GM23248 (cell line): ENCODE data around the gene RXRA. TPM values are rescaled to one million over a fixed set of nuclear protein-coding genes. Genes with fewer than 3 reads are reported as not detected.

ENCODE experiments used
- DNase-seq: peaks from one replicate; pipeline ENCODE4 v3.0.0-alpha.2; 2015
- H2AFZ ChIP-seq: fragments of 200-600 bp; sonication (generic); 2 replicates; pipeline ENCODE4 v1.6.1; 2016; ENCODE audit warnings: antibody characterized with exemption
- H3F3A ChIP-seq: fragments of 200-600 bp; sonication (generic); 2 replicates; pipeline ENCODE4 v1.6.1; 2016; ENCODE audit warnings: mild to moderate bottlenecking, antibody characterized with exemption, mixed run types; ENCODE audit not compliant: insufficient read depth
- H3K27ac ChIP-seq: fragments of 200-600 bp; sonication (generic); 2 replicates; pipeline ENCODE4 v1.5.1; 2016; ENCODE audit warnings: mild to moderate bottlenecking
- H3K27me3 ChIP-seq: fragments of 200-600 bp; sonication (generic); replicated peaks from 2 replicates; pipeline ENCODE4 v1.6.1; 2016; ENCODE audit warnings: mild to moderate bottlenecking; ENCODE audit not compliant: insufficient read depth
- H3K36me3 ChIP-seq: fragments of 200-600 bp; sonication (generic); 2 replicates; pipeline ENCODE4 v1.6.1; 2016; ENCODE audit warnings: low read depth, mild to moderate bottlenecking
- H3K4me1 ChIP-seq: fragments of 200-600 bp; sonication (generic); 2 replicates; pipeline ENCODE4 v1.6.1; 2016; ENCODE audit warnings: mild to moderate bottlenecking; ENCODE audit not compliant: insufficient read depth
- H3K4me2 ChIP-seq: fragments of 200-600 bp; sonication (generic); one replicate; pipeline ENCODE4 v1.6.1; 2016; ENCODE audit warnings: mild to moderate bottlenecking; ENCODE audit not compliant: unreplicated experiment
- H3K4me3 ChIP-seq: fragments of 200-600 bp; sonication (generic); 2 replicates; pipeline ENCODE4 v1.5.1; 2016; ENCODE audit warnings: mild to moderate bottlenecking
- H3K79me2 ChIP-seq: fragments of 200-600 bp; sonication (generic); 2 replicates; pipeline ENCODE4 v1.6.1; 2016; ENCODE audit warnings: mild to moderate bottlenecking; ENCODE audit not compliant: insufficient read depth
- H3K9ac ChIP-seq: fragments of 200-600 bp; sonication (generic); 2 replicates; pipeline ENCODE4 v1.6.1; 2016; ENCODE audit warnings: mild to moderate bottlenecking
- H3K9me2 ChIP-seq: fragments of 200-600 bp; sonication (generic); 2 replicates; pipeline ENCODE4 v1.6.1; 2016; ENCODE audit warnings: mixed run types, mild to moderate bottlenecking, moderate library complexity; ENCODE audit not compliant: insufficient read depth
- H3K9me3 ChIP-seq: fragments of 200-600 bp; sonication (generic); one replicate; pipeline ENCODE4 v1.6.1; 2017; ENCODE audit warnings: low read depth
- H4K20me1 ChIP-seq: fragments of 200-600 bp; sonication (generic); 2 replicates; pipeline ENCODE4 v1.6.0; 2016; ENCODE audit not compliant: insufficient read depth
- EZH2 ChIP-seq: fragments of 200-600 bp; sonication (generic); IDR thresholded peaks from 2 replicates; pipeline ENCODE4 v1.6.1; 2018; ENCODE audit warnings: antibody characterized with exemption, mild to moderate bottlenecking; ENCODE audit not compliant: insufficient read depth, poor library complexity, severe bottlenecking
- EZH2phosphoT487 ChIP-seq: fragments of 200-600 bp; sonication (generic); IDR thresholded peaks from 2 replicates; pipeline ENCODE4 v1.6.1; 2018; ENCODE audit warnings: antibody characterized with exemption, moderate library complexity, mild to moderate bottlenecking, low read depth; ENCODE audit not compliant: insufficient read depth
- WGBS, 2 experiments: methylation state at CpG; one replicate each; pipeline ENCODE4 v1.1.6; 2015 to 2017; ENCODE audit warnings: low lambda C conversion rate in 2 of 2, low coverage in 1 of 2; ENCODE audit errors: missing lambda C conversion rate in 2 of 2; 5-methylcytosine and 5-hydroxymethylcytosine counted together
- in situ Hi-C: fragments of 300-500 bp; cut with MboI; formaldehyde crosslinking; loops from 2 replicates; pipeline ENCODE4 v1.15.0; 2020
- polyA plus RNA-seq: library from polyadenylated mRNA; unstranded; fragments of >200 nt; fragmentation: Nextera tagmentation; extraction: Ambion mirVana; gene quantifications from 2 replicates; pipeline ENCODE4 v1.2.1, GENCODE V29; 2016
- total RNA-seq: library from RNA; depleted of rRNA; stranded (reverse); fragments of >200 nt; shearing (Covaris generic); gene quantifications from 2 replicates; pipeline ENCODE4 v1.2.3, GENCODE V29; 2014

Gene RXRA
- total and polyA plus RNA-seq, 2 experiments from 2014 or later: 3.9 to 34.8 TPM

GRCh38 chr9:134433909-134434882 is 107.9 kb downstream of the RXRA start:
- Histone ChIP-seq H3K9me2 (no peaks in the 10 kb centered on the region), H3K27ac (peak overlapping the region; percentile 27), H3K4me1 (peaks cover 13% of the 10 kb centered on the region; the same call in 1 of the 2 replicates), H3K9ac (peak overlapping the region; percentile 36), H3K4me2 (peak overlapping the region; percentile 19), H4K20me1 (no peaks in the 10 kb centered on the region), H3K4me3 (no peak overlapping the region), H3K79me2 (no peaks in the 10 kb centered on the region), H3F3A (peaks cover 11% of the 10 kb centered on the region; the same call in 1 of the 2 replicates), H2AFZ (no peak overlapping the region), H3K27me3 (no peaks in the 10 kb centered on the region), H3K36me3 (0 out of 2 replicates have a peak, but pooled peaks cover 11% of the 10 kb centered on the region), H3K9me3 (no peaks in the 10 kb centered on the region)
- TF ChIP-seq EZH2 (no peak), EZH2phosphoT487 (no peak)
- 69 to 71% methylated on average over 28 to 30 of the region's 30 CpGs for WGBS, 2 experiments
- no peak for DNase-seq
- in situ Hi-C loops: no loop called here

DNA sequence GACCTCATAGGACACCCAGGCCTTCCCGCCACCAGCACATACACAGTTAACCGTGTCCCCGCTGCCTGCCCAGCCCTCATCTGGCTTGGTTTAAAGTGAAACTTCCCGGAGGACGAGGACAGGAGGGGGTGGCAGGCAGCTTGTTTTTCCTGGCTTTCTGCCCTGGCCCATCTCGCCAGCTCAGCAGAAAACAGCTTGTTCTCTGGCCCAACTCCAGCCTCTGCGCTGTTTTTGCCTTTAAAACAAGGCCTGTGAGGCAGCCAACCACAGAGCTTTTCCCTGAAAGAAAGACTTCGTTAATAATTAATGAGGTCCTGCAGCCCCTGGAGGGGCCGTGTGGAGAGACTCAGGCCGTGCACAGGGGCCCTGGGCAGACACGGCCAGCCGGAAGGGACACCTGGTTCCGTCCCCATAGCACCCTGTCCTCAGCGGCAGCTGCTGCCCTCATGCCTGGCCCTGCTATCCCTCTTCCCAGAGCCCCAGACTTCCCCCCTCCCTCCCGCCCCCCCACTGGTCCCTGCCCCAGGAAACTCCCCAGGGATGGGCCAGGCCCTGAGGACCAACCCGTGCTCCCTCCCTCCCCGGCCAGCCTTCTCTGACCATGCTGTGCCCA is 108.7 kb downstream of the RXRA start:
- peak; percentile 97 for DNase-seq
- H4K20me1 ChIP-seq: no peaks in the 10 kb centered on the region
- H3K27ac ChIP-seq: peak overlapping the region; percentile 27
- H3K4me3 ChIP-seq: no peak overlapping the region
- H3K9me3 ChIP-seq: no peaks in the 10 kb centered on the region
- peaks cover 11% of the 10 kb centered on the region; the same call in 1 of the 2 replicates for H3F3A ChIP-seq
- H2AFZ ChIP-seq: no peak overlapping the region
- peak overlapping the region; percentile 36 for H3K9ac ChIP-seq
- peaks cover 13% of the 10 kb centered on the region; the same call in 1 of the 2 replicates for H3K4me1 ChIP-seq
- WGBS, 2 experiments: 6% methylated on average over 16 to 17 of the region's 17 CpGs
- TF ChIP-seq EZH2 (no peak), EZH2phosphoT487 (no peak)
- 0 out of 2 replicates have a peak, but pooled peaks cover 7% of the 10 kb centered on the region for H3K36me3 ChIP-seq
- H3K4me2 ChIP-seq: peak overlapping the region; percentile 19
- H3K79me2 ChIP-seq: no peaks in the 10 kb centered on the region
- in situ Hi-C loops: no loop called here
- no peaks in the 10 kb centered on the region for H3K27me3 ChIP-seq
- no peaks in the 10 kb centered on the region for H3K9me2 ChIP-seq

DNA sequence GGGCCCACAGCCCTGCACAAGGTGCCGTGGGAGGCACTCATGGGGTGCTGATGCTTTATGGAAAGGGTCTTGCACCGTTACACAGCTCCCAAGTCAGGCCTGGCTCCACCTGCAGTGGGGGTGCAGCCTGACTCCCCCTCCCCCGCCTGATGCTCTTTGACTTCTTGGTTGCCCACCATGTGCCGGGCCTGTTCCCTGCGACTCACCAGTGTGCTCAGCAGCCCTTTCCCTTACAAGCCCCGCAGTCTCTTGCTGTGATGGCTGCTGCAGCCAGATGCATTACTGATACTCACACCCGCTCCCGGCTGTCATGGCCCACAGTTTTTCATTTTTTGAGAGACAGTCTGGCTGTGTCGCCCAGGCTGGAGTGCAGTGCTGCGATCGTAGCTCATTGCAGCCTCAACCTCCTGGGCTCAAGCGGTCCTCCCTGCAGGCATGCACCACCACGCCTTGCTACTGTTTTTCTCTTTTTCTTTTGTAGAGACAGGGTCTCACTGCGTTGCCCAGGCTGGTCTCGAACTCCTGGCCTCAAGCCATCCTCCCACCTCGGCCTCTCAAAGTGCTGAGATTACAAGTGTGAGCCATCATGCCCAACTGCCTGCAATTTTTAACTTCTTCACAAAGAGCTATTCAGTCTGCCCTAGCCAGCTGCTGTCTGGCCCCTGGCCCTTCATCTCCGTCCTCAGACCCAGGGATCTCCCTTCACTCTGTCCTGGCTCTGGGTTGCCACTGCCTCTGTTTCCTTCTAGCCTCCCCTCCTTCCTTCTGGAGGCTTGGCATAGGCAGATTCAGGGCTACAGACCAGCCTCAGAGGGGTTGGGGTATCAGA is 109.5 kb downstream of the RXRA start:
- Histone ChIP-seq H3K9me2 (no peaks in the 10 kb centered on the region), H3K9me3 (no peaks in the 10 kb centered on the region), H3K36me3 (0 out of 2 replicates have a peak, but pooled peaks cover 7% of the 10 kb centered on the region), H3F3A (peaks cover 11% of the 10 kb centered on the region; the same call in 1 of the 2 replicates), H3K9ac (no peak overlapping the region), H3K27me3 (no peaks in the 10 kb centered on the region), H3K79me2 (no peaks in the 10 kb centered on the region), H3K4me1 (peaks cover 13% of the 10 kb centered on the region; the same call in 1 of the 2 replicates), H3K4me2 (no peak overlapping the region), H2AFZ (no peak overlapping the region), H4K20me1 (no peaks in the 10 kb centered on the region), H3K27ac (no peak overlapping the region), H3K4me3 (no peak overlapping the region)
- TF ChIP-seq EZH2phosphoT487 (no peak), EZH2 (no peak)
- in situ Hi-C loops: no loop called here
- WGBS, 2 experiments: 51% methylated on average over 15 to 17 of the region's 17 CpGs
- DNase-seq: no peak

GRCh38 chr9:134436379-134436762 is 110.1 kb downstream of the RXRA start:
- WGBS, 2 experiments: 68 to 72% methylated on average over 12 of the region's 12 CpGs
- Histone ChIP-seq H3K9me3 (no peaks in the 10 kb centered on the region), H3F3A (peaks cover 11% of the 10 kb centered on the region; the same call in 1 of the 2 replicates), H3K9ac (no peak overlapping the region), H3K27ac (no peak overlapping the region), H3K4me1 (peaks cover 13% of the 10 kb centered on the region; the same call in 1 of the 2 replicates), H3K4me2 (no peak overlapping the region), H3K79me2 (no peaks in the 10 kb centered on the region), H2AFZ (no peak overlapping the region), H3K9me2 (no peaks in the 10 kb centered on the region), H3K27me3 (no peaks in the 10 kb centered on the region), H3K36me3 (0 out of 2 replicates have a peak, but pooled peaks cover 7% of the 10 kb centered on the region), H4K20me1 (no peaks in the 10 kb centered on the region), H3K4me3 (no peak overlapping the region)
- TF ChIP-seq EZH2: no peak
- no peak for TF ChIP-seq EZH2phosphoT487
- in situ Hi-C loops: no loop called here
- no peak for DNase-seq
